GM19452 (cell line): ENCODE measurements around the gene GREB1.

Source experiments
- ATAC-seq: cut with Tn5 transposase; IDR thresholded peaks from one replicate; pipeline ENCODE4 v1.9.1; 2021; ENCODE audit not compliant: unreplicated experiment

The GREB1 gene

DNA sequence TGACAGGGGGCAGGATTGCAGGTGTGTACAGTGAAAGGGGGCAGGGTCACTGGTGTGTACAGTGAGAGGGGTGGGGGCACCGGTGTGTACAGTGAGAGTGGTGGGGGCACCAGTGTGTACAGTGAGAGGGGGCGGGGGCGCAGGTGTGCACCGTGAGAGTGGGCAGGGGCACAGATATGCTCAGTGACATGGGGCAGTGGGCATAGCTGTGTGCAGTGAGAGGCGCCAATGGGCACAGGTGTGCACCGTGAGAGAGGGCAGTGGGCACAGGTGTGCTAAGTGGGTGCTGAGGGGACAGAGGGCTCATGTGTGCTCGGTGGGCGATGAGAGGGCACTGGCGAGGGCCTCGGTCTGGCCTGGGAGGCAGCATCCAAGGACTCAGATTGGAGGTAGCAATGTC, 63.0 kb downstream of the GREB1 start:
- ATAC-seq: no peak

DNA sequence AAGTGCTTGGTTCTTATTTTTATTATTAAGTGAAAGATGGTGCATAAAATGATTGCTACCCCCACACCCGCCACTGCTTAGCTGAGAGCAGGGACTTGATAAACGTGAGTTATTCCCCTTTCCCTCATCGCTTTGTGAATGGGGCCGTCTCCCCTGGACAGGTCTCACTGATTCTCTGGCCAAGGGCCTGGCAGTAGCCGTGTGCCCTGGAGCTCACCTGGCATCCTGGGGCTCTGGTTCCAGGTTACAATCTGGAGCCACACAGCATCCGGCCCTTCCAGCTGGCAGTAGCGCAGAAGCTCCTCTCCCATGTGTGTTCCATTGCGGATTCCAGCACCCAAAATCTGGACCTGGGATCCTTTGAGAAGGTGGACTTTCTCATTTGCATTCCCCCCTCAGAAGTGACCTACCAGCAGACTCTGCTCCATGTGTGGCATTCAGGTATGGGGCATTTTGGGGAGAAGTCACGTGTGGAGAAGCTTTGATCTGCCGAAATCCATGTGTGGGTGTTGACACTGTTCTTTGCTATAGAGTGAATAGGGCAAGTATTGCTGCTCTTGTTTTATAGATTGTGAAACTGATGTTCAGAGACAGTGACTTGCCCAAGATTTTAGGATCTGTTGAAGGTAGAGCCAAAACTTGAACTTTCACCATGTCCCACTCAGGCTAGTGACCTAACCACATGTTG, 63.8 kb downstream of the GREB1 start:
- ATAC-seq: no peak

DNA sequence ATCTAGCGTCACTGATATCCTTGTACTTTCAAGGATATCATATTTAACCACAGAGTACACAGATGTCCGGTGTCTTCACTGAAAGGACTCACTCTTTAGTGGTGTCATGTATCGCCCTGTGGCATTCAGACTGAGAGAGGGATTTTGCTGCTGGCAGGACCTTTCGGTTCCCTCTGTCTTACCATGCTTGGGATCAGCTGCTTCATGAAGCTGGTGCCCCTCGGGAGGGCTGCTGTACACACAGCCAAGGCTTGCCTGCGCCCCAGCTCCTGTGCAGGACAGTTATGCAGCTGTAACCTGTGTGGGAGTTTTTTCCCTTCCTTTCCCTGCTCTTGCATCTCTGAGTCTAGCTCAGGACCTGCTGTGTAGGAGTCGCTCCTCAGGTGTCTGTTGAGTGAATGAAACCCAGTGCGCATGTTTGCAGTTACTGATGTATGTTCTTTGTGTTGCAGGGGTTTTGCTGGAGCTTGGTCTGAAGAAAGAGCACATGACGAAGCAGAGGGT, 64.4 kb downstream of the GREB1 start:
- no peak for ATAC-seq

DNA sequence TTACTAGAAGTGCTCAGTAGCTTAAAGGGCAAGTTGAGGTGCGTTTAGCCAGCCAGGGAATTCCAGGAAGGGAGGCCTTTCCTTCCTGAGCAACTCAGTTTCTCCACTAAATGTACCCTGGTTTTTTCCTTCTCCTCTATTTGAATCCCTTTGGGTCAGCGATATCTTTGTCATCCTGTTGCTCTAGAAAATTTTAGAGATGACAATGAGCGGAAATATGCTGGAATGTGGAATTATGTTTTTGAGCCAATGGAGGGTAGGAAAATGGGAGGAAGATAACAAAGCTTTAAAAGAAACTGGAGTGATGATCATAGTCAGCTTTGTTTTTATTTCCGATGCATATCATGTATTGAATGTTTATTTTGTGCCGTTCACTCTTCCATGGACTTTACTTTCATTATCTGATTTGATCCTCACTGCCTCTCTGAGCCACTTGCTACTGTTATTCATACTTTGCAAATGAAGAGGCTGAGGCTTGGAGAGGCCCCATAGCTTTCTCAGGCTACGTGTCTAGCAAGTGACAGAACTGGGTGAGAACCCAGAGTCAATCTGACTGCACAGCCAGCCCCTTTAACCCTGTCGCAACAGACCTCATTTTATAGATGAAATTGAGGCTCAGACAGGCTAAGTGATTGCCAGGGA, 68.8 kb downstream of the GREB1 start:
- ATAC-seq: no peak

DNA sequence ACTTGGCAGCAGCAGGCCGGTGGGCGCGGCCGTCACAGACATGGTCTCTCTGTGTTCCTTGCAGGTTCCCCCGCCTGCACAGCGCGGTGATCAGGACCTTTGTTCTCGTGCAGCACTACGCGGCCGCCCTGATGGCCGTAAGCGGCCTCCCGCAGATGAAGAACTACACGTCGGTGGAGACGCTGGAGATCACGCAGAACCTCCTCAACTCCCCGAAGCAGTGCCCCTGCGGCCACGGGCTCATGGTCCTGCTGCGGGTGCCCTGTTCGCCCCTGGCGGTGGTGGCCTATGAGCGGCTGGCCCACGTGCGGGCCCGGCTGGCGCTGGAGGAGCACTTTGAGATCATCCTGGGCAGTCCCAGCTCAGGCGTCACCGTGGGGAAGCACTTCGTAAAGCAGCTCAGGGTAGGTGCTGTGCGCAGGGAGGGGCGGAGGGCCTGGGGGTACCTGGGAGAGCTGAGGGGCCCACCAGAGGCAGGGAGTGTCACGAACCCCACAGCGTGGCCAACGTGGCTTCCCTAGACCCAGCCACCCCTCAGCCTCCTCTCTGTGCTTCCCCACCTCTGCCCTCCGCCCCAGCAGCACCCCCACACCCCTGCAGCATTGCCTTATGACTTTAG, 76.9 kb downstream of the GREB1 start:
- ATAC-seq: no peak

DNA sequence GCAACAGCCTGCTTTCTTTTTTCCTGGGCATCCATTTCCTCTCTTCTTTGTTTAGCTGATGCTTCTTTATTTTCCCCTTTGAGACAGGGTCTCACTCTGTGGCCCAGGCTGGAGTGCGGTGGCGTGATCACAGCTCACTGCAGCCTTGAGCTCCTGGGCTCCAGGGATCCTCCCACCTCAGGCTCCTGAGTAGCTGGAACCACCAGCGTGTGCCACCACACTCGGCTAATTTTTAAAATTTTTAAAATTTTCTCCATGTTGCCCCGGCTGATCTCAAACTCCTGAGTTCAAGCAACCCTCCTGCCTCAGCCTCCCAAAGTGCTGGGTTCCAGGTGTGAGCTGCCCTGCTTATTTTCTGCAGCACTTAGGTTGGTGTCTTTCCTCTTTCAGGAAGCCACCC, 77.4 kb downstream of the GREB1 start:
- ATAC-seq: no peak

DNA sequence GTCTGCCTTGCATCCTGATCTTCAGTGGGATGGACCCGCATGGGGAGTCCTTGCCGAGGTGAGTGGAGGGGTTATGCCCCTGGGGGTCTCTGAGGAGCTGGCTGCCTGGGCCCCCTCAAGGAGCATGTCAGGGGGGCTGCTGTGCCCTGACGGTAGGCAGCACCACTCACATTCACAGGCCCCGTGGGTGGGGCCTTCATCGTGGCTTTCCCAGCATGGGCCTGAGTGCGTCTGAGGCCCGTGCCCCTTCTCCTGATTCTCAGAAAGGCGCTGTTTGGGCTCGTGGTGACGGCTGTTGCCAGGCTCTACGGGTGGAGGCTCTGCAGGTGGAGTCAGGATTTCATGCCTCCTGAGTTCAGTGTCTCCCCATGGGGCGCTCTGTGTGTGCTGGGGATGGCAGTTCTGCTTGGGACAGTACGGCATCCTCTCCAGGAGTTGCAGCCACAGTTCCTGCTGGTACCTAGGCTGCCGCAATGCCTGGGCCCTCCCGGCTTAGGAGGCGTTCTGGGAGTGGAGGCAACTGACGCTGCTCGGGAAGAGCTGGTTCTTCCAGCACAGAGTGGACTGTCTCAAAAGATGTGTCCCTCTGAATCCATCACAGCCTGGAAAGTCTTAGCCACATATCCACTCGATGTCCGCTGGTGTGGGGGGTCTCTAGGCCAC, 78.8 kb downstream of the GREB1 start:
- no peak for ATAC-seq

DNA sequence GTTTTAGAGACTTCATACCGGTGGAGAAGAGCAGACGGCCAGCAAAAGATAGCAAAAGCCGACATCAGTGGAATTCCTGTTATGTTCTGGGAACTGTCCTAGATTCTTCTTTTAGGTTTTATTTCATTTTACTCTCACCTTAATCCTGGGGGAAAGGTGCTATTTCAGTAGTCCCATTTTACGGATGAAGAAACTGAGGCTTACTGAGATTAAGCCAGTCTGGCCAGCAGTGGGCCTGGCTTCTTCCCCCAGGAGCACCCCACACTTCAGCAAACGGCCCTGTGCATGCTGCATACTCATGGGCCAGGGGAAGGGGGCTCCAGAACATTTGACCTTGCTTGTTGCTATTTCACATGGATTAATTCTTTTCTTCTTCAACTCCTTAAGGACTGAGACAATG, 79.5 kb downstream of the GREB1 start:
- ATAC-seq: no peak

DNA sequence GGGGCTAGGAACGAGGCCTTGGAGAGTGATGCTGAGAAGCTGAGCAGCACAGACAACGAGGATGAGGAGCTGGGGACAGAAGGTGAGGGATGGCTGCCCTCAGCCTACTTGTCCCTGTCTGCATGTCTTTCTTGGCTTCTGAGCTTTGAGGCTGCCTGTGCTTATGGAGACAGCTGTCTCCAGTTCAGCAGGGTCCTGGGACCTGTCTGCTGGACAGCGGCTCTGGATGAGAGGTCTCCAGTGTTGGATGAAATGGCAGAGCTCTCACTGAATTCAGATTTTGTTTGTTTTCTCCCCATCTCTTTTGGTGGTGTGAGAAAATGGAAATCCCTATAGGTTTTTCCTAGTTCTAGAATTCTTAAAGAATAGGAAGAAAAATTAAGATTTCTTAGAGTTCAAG, 81.4 kb downstream of the GREB1 start:
- ATAC-seq: no peak

DNA sequence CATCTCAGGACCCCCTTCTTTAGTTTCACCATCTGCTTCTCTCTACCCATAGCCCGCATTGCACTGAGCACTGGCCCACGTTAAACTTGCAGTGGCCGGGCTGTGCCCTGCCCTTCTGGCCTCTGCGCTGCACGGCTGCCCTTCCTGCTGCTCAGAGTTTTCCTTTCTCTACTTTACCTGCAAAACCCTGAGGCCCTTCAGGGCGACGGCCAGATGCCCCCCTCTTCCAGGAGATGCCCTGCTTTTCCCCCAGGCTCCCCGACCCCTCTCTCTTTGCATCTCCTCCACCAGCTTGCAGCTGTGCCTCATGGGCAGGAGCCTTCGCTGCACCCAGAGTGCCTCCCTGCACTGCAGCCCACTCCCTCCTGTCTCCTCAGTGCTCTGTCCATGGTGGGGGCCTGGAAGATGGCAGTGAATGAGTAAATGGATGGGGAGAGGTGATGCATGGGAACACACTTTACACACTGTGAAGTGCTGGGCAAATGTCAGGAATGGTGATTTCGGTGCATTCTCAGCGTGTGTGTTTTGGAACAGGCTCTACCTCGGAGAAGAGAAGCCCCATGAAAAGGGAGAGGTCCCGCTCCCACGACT, 82.3 kb downstream of the GREB1 start:
- no peak for ATAC-seq

DNA sequence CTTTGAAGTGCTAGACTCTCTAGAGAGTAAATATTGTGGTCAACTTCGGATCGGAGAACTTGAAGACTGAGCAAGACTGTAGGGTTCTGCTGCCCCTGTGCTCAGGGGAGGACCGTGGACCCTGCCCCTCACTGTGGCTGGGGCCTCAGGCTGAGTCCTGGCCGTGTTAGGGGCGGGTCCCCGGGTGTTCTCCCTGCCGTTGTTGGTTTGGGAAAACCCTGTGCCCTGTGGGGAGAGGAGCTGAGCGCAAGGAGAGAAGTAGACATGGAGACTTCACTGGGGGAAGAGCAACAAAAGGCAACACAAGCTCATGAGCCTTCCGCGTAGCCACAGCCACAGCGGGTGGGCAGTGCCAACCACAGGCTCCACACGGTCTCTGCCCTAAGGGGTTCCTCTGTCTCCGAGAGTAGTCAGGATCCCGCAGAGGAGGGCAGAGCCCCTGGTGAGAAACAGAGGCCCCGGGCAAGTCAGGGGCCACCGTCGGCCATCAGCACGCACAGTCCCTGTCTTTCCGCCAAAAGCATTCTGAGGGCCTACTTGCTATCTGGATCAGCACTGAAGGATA, 83.1 kb downstream of the GREB1 start:
- no peak for ATAC-seq

DNA sequence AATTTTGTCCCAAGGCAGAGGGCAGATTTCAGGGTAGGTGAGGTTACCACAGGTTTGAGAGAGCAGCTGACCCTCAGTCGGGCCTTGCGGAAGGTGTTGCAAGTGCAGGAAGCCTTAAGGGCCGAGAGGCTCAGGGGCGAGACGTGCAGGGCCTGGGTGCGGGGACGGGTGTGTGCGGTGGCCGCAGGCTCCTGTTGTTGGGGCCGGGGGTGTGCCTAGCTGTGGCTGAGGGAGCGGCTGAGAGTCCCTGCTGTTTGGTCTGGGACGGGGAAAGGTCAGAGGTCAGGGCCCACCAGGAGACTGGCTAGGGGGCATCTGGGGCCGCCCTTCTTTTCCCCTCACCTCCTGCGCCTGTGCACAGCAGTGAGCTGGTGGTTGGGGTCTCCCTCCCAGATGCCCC, 83.7 kb downstream of the GREB1 start:
- no peak for ATAC-seq

DNA sequence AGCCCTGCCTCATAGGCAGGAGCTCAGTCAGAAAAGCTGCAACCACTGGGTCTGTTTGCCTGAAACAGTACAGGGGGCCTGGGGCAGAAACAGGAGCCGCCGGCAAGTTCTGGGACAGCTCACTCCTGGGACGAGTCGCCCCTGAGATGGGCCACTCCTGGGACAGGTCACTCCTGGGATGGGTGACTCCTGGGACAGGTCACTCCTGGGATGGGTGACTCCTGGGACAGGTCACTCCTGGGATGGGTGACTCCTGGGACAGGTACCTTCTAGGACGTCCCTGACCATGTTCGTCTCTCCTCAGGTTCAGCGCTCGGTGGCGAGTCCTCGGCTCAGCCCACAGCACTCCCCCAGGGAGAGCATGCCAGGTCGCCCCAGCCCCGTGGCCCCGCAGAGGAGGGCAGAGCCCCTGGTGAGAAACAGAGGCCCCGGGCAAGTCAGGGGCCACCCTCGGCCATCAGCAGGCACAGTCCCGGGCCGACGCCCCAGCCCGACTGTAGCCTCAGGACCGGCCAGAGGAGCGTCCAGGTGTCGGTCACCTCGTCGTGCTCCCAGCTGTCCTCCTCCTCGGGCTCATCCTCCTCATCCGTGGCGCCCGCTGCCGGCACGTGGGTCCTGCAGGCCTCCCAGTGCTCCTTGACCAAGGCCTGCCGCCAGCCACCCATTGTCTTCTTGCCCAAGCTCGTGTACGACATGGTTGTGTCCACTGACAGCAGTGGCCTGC, 84.3 kb downstream of the GREB1 start:
- ATAC-seq: no peak

DNA sequence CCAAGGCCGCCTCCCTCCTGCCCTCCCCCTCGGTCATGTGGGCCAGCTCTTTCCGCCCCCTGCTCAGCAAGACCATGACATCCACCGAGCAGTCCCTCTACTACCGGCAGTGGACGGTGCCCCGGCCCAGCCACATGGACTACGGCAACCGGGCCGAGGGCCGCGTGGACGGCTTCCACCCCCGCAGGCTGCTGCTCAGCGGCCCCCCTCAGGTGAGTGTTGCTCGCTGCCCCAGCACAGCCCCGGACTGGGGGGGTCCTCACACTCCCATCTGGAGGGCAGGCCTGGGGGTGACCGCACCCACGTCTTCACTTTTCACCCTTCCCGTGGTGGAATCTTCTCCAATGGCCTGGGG, 84.8 kb downstream of the GREB1 start:
- no peak for ATAC-seq

DNA sequence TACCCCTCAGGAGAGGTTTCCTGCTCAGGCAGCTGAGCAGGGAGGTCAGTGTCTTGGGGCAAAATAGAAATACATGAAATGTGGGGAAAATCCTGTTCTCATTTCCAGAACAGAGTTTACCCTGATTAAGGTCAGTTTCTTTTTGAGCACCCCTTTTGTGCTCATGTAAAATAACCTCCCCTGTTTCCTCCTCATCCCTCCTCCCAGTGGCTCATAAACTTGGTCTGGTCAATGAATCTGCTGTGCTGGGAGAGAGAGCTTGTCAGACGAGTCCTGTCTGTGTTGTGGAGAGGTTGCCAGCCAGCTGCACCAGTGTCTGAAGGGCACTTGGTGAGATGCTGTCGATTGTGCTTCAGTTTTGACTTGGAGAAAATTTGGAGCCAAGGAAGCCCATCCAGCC, 87.6 kb downstream of the GREB1 start:
- ATAC-seq: no peak

DNA sequence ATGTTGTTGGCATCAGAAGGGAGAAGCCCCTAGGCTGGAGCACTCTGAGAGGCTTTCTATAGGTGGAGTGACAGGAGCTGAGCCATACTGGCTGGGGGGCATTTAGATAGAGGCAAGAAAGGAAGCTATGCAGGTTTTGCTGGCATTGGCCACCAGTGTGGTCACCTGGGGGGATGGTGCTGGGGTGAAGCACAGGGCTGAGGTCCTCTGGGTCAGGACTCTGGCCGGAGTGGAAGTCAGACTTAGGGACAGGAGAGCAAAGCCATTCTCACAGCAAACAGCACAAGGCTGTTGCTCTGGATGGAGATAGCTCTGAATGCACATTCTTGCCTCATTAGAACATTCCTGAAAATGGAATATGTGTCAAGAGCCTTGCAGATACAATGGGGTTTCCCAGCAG, 88.8 kb downstream of the GREB1 start:
- ATAC-seq: no peak

DNA sequence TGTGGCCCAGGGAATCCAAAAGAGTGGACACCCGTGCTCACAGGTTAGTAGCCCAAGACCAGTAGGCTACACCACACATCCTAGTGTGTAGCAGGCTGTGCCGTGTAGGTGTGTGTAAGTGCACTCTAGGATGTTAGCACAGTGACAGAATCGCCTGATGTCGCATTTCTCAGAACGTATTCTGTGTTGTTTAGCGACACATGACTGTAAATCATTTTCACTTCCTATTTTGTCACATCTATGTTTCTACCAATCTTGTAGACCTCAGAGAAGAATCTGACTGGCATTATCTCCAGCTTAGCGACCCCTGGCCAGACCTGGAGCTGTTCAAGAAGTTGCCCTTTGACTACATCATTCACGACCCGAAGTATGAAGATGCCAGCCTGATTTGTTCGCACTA, 91.0 kb downstream of the GREB1 start:
- ATAC-seq: no peak

DNA sequence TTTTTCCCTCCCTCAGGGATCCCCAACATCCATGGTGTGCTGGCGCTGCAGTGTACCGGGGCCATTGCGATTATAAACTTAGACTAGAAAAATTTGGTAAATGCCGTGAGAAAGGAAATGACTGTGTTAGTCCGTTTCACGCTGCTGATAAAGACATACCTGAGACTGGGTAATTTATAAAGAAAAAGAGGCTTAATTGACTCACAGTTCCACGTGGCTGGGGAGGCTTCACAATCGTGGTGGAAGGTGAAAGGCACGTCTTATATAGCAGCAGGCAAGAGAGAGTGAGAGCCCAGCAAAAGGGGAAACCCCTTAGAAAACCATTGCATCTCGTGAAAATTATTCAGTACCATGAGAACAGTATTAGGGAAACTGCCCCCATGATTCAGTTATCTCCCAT, 91.8 kb downstream of the GREB1 start:
- no peak for ATAC-seq

DNA sequence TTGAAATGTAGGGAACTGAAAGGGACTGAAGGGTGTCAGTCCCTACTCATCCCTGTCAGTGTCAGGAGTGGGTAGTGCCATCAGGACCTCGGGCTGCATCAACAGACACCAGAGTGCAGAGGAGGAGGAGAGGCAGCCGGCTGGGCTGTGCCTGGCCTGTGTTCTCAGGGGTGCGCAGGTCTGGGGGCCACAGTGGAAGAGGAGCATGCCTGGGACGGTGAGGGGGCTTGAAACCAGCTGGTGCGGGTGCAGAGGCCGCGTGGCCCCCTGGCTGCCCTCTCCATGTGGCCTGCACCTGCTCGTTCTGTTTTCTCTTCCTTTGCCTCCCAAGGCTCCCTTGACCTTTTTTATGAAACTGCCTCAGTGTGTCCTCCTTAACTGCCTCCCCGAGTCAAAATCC, 94.8 kb downstream of the GREB1 start:
- ATAC-seq: no peak

DNA sequence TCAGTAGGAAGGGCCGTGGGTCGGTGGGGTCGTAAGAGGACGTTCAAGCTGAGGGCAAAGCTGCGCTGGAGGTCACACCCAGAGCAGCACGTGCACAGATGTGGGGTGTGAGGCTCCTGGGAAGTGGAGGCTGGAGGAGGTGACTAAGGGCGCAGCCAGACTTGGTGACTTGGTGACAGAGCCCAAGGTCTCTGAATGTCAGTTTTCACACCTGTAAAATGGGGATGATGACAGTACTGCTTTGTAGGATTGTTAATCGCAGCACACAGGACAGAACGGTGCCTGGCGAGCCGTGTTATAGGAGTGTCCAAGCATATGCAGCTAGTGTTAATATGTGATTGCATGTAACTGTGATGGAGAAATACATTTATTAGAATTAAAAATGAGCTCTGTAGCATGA, 95.4 kb downstream of the GREB1 start:
- no peak for ATAC-seq

DNA sequence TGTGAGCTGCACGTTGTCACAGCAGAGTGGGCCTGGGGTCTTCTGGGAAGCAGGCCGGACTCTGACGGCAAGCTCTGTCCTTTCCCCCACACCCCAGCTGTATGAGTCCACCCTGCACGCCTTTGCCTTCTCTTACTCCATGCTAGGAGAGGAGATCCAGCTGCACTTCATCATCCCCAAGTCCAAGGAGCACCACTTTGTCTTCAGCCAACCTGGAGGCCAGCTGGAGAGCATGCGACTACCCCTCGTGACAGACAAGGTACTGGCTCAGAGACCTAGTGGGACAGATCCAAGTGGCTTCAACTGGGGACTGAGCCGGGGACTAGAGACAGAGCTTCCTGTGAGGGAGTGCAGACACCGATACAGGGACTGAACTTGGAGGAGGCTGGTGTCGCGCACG, 96.0 kb downstream of the GREB1 start:
- ATAC-seq: no peak
